BE2C (cell line): ENCODE results near the gene TARS3.

Experiments used
- DNase-seq: peaks from one replicate; pipeline ENCODE4 v3.0.0-alpha.2; 2020
- H3K27me3 ChIP-seq: fragments of 250-450 bp; sonication (Bioruptor Pico); 2 replicates; pipeline ENCODE4 v1.5.1; 2020; ENCODE audit warnings: mild to moderate bottlenecking
- H3K36me3 ChIP-seq: fragments of 250-450 bp; sonication (Bioruptor Pico); 2 replicates; pipeline ENCODE4 v1.5.1; 2020; ENCODE audit warnings: mild to moderate bottlenecking
- H3K4me1 ChIP-seq: fragments of 250-450 bp; sonication (Bioruptor Pico); 2 replicates; pipeline ENCODE4 v1.5.1; 2020
- H3K4me3 ChIP-seq: 2 replicates; pipeline ENCODE4 v1.5.1; 2011; ENCODE audit warnings: low read depth, low read length
- H3K9me3 ChIP-seq: fragments of 250-450 bp; sonication (Bioruptor Pico); 2 replicates; pipeline ENCODE4 v1.5.1; 2020
- CTCF ChIP-seq: IDR thresholded peaks from 2 replicates; pipeline ENCODE4 v1.5.1; 2012; ENCODE audit warnings: mild to moderate bottlenecking, low read depth, low read length

Gene TARS3

DNA sequence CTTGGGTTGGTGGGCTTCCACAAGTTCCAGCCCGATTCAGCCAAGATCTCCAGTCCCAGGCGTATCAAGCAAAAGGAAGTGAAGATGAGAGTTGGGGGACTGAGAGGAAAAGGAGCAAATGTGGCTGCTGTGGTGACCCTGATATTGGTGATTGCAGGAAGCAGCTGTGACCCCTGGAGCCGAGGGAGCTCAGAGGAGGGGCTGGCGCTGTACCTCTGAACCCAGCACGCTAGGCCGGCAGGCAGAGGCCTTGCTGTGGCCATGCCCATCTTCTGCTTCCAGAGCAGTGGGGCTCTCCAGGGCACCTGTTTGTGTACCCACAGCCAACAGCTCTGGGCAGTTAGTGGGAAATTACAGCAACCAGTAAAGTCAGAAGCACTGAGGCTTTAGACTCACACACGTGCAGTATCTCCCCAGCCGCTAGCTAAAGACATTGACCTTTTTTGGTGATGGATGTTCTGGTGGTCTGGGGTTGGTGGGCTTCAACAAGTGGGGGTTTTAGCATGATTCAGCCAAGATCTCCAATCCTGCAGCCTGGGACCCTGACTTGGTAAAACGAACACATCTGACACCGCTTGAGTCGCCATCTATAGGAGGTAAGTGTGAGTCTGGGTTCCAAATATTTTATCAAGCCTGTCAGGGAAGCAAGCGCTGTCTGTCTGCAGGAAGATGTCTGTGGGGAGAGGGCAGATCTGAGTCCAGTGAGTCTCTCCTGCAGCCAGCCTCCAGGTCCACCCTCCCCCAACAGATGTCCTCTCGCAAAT lies 105.2 kb downstream of the TARS3 start:
- no peaks in the 10 kb centered on the region for H3K27me3 ChIP-seq
- peaks cover 21% of the 10 kb centered on the region for H3K4me1 ChIP-seq
- no peak overlapping the region for H3K4me3 ChIP-seq
- no peaks in the 10 kb centered on the region for H3K9me3 ChIP-seq
- TF ChIP-seq CTCF: no peak
- DNase-seq: no peak
- no peaks in the 10 kb centered on the region for H3K36me3 ChIP-seq

DNA sequence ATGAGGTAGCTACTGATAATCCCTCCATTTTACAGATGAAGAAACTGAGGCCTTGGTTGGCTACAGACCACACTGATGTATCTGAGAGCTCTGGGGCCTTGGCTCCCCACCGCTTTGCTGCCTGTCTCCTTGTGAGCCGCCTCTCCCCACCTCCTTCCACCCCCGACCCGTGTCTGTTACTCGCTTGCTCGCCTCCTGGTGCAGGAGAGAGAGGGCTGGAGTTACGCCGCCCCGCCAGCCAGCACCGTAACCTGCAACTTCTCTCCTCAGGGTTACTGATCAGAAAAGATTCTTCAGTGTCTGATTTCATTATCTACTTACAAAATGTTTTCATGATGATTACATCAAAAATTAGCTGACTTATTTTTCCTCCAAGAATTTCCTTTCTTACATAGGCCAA lies 106.2 kb downstream of the TARS3 start:
- TF ChIP-seq CTCF: no peak
- DNase-seq: no peak
- no peaks in the 10 kb centered on the region for H3K27me3 ChIP-seq
- H3K36me3 ChIP-seq: no peaks in the 10 kb centered on the region
- H3K9me3 ChIP-seq: no peaks in the 10 kb centered on the region
- no peak overlapping the region for H3K4me3 ChIP-seq
- peaks cover 29% of the 10 kb centered on the region for H3K4me1 ChIP-seq

GRCh38 chr15:101617390-101617965 lies 106.8 kb downstream of the TARS3 start:
- Histone ChIP-seq H3K36me3 (no peaks in the 10 kb centered on the region), H3K4me3 (no peak overlapping the region), H3K27me3 (no peaks in the 10 kb centered on the region), H3K9me3 (no peaks in the 10 kb centered on the region), H3K4me1 (peaks cover 35% of the 10 kb centered on the region)
- TF ChIP-seq CTCF: no peak
- DNase-seq: peak; percentile 74

DNA sequence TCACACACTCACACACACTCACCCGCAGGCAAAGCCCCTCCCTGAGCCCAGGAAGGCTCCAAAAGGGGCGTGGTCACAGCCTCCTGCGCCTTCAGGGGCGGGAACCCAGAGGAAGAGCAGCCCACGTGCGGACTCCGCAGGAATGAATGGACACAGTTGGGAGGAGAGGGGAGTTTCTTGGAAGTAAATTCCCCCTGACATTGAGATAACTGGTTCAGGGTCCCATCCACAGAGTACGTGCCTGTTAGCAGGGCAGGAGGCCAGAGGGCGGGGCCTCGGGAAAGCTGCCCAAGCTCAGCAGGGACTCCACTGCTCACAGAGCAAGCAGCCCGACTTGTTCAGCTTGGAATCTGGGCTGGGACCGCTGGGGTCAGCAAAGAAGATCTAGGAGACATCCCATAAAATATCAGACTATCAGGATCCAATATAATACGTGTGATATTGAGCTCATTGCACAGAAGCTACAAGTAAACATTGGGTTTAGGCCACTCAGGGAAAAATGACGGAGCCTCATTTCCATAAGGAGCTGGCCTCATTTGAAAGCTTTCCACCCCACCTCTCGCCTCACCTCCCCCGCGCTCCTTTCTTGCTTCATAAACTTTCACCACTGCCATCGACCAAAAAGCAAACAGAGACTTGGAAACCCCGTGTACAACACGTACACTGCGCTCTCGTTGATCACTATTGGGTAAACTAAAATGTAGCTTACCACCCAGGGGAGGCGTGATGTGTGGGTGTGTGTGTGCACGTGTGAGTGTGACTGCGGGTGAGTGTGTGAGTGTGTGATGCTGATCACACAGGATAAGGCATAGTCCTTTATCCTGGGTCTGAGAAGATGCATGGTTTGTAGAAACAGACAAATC lies 108.1 kb downstream of the TARS3 start:
- Histone ChIP-seq H3K36me3 (no peaks in the 10 kb centered on the region), H3K9me3 (no peaks in the 10 kb centered on the region), H3K4me3 (no peak overlapping the region), H3K4me1 (peaks cover 37% of the 10 kb centered on the region), H3K27me3 (no peaks in the 10 kb centered on the region)
- peak; percentile 72 for DNase-seq
- no peak for TF ChIP-seq CTCF

GRCh38 chr15:101615414-101615985 lies 108.8 kb downstream of the TARS3 start:
- H3K4me3 ChIP-seq: no peak overlapping the region
- no peaks in the 10 kb centered on the region for H3K27me3 ChIP-seq
- no peak for DNase-seq
- no peak for TF ChIP-seq CTCF
- no peaks in the 10 kb centered on the region for H3K9me3 ChIP-seq
- H3K36me3 ChIP-seq: no peaks in the 10 kb centered on the region
- H3K4me1 ChIP-seq: peaks cover 37% of the 10 kb centered on the region
